TTC549 (cell line): ENCODE measurements around the gene C1QTNF12.

Experiments used
- FAIRE-seq: peaks from 2 replicates; lab custom pipeline; 2012; peaks lifted over from hg19 to GRCh38; lab: Jason Lieb, UNC

The C1QTNF12 gene

DNA sequence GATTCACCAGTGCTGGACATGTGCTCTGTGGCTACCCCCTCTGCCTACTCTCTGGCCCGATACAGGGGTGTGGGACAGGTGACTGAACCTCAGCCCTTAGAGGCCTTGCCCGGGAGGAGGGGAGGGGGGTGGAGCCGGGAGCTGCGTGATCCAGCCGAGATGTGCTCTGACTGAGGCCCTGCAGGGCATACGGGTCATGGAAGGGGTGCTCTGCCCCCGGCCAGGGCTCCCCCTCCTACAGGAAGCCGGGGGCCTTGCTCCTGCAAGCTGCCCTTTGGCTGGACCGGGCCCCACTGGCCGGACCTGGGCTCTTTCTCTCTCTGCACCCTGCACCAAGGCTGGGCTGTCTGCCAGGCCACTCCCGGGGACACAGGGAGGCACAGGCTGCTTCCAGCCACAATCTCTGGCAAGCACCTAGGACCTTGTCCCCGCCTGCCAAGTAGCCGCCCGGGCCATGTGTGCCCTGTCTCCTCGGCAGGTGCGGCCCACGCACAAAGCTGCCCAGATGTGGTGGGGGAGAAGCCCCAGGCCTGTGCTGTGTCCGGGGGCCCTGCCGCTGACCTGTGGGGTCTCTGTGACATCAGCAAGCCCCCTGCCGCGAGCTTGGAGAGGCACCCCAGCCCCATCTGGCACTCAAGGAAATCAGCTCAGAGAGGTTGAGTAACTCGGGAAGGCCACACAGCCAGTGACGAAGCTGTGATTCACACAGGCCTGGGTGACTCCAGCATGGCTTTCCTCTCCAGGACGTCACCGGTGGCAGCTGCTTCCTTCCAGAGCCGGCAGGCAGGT lies 35.2 kb upstream of the C1QTNF12 start:
- no peak for FAIRE-seq

DNA sequence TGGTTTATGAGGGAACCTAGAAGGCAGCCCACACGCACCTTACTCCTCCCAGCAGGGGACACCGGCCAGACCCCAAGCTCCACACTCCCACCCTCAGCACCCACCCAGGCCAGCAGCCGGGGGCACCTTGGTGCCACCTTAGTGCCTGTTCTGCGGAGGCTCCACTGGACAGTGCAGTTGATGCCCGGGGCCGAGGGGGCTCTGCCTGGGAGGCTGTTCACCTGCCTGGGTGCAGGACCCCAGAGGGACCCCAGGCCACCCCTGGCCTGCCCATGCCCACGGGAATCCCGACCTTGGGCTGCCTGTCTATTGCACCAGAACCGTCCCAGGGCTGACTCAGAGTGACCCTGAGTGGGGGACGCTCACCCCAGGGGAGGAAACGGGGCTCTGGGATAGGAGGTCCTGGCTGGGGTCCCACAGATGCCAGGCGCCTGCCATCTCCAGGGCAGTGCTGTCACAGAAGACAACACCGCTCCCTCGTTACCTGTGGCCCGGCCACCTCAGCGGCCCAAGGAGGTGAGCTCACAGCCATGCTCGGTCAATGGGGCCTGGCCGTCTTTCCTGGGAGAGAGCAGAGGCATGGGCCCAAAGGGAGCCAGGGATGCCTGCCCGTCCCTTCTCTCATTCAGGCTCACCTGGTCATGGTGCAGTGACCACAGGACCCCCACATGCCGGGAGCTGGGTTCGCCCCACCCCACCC lies 34.4 kb upstream of the C1QTNF12 start:
- FAIRE-seq, result no peak

DNA sequence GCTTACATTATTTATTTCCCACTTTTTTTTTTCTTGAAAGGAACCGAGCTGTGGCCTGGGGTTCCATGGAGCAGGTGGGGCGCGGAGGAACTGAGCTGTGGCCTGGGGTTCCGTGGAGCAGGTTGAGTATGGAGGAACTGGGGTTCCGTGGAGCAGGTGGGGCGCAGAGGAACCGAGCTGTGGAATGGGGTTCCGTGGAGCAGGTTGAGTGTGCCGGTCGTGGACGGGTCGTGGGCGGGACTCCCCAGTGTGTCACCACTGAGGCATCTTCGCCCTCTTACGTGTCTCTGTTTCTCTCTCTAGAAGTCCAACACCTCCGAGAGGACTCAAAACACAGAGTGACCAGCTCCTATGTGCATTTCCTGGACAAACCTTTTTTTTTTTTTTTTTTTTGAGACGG lies 32.5 kb upstream of the C1QTNF12 start:
- FAIRE-seq, result no peak

DNA sequence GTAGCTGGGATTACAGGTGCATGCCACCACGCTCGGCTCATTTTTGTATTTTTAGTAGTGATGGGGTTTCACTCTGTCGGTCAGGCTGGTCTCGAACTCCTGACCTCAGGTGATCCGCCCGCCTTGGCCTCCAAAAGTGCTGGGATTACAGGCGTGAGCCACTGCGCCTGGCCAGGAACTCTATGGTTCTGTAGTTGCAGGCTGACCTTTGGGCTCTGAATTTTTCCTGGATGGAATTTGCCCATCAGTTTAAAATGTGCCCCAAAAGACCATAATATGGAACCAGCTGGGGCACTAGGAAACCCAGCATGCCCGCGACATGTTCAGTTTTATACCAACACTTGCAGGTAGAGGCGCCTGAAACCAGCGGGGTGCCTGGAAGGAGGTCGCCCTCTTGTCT lies 32.1 kb upstream of the C1QTNF12 start:
- no peak for FAIRE-seq

DNA sequence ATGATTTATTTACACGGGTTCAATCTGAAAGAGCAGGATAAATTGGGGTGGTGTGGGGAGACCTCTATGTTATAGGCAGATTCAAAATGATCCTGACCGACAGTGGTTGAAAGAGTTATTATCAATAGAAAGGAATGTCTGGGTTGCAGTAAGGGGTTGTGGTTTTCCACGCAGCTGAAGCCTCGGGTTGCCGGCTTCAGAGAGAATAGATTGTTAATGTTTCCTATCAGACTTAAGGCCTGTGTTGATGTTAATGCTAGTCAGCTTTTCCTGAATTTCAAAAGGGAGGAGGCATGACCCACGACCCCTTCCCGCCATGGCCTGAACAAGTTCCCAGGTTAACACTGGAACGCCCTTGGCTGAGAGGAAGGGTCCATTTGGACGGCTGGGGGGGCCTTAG lies 29.3 kb upstream of the C1QTNF12 start:
- no peak for FAIRE-seq

DNA sequence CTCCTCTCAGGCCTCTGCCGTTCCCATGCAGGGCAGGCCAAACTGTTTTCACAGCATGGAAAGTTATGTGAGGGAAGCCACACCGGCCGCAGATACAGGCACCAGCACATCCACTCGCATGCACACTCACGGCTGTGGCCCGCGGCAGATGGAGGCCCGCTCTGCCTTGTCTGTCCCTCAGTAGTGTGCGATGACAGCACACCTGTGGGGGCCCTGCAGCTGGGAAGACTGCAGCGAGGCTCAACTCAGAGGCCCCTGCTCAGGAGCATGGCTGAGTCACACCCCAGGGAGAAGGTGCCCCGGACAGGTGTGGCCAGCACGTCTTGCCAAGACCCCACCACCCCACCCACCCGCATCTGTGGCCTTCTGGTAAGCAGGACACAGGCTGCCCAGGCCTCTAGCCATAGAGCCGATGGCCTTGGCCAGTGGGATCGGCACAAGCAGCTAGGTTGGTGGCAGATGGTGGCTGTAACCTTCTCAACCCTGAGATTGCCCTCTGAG lies 28.5 kb upstream of the C1QTNF12 start:
- FAIRE-seq, result no peak

DNA sequence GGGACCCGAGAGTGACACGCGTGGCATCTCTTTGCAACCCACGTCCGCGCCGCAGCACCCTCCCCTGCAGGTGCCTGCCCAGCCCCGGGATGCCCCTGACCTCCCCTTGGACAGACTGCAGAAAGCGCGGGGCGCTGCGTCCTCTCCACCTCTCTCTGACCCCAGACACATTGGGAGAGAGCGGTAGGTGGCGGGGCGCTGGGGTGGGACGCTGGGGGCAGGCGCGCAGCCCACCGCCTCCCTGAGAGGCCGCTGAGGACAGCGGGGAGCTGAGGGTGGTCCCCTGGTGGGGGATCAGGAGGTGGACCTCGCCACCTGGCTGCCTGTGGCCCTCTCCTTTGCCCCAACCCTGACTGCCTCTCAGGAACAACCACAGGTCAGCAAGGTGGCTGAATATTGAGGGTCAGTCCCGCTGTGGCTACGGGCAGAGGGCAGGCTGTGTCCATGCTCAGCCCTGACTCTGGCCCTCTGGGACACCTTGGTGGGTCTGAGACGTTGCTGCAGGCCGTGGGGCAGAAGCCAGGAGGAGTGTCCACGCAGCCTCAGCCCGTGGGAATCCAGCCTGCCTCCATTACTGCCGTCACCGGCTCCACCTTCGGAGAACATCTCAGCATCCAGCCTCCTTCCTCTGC lies 27.9 kb upstream of the C1QTNF12 start:
- no peak for FAIRE-seq

DNA sequence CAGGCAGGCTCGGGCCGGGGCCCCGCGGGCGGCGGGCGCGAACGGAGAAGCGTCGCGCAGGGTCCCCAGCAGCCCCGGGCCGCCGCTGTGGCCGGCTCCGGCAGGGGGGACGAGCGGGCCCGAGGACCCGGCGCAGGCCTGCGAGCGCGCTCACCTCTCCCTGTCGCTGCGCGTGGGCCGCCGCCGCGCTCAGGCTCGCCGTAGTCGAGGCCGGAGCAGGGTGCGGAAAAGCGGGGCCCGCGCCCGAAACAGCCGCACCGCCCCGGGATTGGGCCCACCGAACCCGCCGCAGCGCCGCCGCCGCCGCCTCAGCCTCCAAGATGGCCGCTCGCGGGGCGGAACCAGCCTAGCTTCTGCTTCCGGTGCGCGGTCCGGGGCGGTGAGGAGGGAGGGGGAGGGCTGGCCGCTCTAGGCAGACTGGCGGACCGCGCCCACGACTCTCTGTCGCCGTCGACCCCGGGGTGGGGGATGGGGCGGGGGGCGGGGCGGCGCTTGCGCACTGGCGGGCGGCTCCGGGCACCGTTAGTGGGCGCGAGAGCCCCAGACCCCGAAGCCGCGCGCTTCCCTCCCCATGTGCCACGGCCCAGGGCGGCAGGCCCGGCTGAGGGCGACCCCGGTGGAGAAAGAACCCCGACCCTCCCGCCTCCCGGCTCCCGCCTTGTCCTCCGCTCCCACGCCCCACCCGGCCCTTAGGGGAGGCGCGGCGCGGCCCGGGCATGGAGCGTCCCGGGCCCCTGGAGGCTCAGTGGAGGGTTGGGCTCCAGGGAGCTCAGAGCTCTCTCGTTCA lies 27.2 kb upstream of the C1QTNF12 start, which contains the start of gene UBE2J2:
Gene UBE2J2 (minus strand): TSS at position 343 of the 787 bp plus-strand sequence. CDS start 5,862 bp downstream, outside the sequence.
- no peak for FAIRE-seq

DNA sequence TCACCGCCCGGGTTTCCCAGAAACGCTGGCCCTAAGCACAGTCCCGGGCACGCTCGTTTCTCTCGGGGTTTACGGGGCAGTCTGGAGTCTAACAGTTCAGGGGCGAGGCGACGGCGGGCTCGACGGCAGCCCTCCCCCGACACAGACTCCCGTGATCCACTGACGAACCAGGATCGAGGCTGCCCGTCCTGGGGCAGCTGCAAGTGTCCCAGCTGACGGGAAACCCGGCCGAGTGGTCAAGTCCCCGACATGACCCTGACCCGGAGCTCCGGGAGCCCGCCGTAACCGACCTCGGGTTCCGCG lies 26.6 kb upstream of the C1QTNF12 start:
- FAIRE-seq, result no peak

DNA sequence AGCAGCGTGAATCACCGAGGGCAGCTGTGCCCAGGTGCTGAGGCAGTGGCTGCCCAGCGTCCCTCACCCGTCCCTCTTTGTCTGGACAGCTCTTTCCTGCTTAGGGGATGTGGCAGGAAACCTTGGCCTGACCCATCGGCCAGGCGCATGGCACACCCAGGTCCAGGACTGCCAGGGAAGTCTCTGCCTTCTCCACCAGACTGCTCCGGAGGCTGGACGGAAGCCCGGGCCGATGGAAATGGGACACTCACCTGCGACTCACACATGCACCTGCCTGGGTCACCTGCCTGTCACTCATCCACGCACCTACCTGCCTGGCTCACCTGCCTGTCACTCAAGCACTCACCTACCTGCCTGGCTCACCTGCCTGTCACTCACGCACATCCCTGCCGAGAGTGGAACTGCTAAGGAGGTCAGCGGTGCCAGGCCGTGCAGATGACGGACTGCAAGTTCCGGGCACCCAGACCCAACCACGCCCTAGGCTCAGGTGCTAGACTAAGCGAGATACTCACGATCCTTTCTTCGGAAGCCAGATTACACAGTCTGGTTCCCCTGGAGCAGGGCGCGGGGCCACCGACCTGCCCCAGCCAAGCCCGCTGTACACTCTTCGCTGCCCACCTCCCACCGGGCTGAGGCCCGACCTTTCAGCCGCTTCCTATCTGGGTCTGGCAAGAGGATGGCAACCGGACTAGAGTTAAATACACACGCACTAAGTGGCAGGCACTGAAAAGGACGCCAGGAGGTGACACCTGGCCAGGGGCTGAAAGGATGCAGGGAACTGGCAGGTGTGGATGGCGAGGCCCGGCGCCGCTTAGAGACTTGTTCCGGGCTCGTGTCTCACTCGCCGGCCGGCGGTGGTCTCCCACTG lies 26.1 kb upstream of the C1QTNF12 start:
- no peak for FAIRE-seq

DNA sequence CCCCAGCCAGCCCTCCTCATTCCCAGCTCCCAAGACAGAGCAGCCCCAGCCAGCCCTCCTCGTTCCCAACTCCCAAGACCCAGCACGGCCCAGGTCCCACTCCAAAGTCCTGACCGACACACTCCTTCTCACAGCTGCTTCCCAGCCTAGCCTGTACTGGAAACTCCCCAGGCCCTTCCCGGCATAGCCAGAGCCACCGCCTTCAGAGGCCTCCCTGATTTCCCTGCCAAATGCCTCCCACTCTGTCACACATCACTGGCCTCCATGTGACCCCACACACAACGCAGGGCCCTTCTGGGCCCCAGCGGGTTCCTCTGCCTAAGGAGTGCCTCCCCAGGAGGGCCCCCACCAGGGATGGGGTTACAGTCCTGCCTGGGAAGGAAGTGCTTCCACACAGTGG lies 24.3 kb upstream of the C1QTNF12 start:
- no peak for FAIRE-seq

DNA sequence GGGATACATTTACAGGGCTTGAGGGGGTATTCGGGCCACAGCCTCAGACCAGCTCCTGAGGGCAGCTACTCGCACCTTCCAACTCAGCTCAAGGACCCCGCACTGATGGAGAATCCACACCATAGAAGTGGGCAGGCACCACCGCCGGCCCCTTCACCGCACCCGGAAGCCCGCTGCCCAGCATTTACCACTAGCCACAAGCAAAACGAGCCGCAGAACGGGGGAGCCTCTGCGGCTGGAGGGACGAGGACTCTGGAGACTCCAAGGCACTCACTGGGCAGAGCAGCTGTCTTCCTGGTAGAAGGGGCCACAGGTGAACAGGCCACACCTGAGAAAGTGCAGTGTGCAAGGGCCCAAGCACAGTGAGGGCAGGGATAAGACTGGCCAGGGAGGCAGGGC lies 21.8 kb upstream of the C1QTNF12 start:
- no peak for FAIRE-seq

DNA sequence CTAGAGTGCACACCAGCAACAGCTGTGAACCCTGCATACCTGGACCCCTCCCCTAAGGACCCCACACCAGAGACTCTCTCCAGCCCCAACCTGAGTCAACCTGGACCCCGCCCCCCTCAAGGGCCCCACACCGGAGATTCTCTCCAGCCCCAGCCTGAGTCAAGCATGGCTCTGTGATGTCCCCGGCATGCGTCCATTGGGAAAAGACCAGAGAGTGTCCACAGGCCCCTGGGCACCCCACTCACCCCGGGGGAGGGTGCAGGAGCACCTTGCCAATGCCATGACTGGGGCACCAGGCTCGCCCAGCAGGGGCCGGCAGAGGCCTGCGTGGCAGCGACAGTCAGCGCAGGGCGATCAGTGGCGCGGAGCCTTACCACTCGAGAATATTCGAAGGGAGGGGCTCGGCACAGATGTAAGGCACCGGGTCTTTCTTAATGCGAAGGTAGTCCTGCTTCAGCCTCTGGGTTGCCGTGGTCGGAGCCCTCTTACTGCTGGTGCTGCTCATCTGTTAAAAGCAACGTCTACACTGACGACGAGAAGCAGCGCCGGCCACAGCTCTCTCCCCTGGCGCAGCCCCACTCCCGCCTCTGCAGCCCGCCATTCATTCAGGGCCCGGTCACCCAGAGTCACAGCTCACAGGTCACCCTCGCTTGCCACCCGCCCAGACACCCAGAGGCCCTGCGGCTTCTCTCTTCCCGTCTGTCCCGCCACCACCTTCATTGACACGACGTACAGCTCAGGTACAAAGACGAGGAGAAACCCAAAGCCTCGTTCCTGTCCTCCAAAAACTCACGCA lies 21.2 kb upstream of the C1QTNF12 start:
- FAIRE-seq, result no peak

DNA sequence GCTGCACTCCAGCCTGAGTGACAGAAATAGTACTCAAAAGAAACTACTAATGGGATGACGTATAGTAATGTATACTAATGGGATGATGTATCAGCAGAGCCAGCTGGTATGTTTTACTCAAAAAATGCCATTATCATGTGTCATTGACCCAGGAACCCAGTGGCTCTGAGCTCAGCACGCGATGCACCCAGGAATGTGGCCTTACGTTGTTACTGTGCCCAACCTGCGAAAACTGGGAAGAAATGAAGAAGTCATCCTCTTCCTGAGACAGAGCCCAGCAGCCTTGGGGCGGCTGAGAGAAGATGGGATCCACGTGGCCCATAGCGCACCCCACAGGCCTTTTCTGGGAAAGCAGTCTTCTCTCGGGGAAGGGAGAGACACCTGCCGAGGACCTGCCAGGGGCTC lies 18.3 kb upstream of the C1QTNF12 start:
- FAIRE-seq, result no peak

DNA sequence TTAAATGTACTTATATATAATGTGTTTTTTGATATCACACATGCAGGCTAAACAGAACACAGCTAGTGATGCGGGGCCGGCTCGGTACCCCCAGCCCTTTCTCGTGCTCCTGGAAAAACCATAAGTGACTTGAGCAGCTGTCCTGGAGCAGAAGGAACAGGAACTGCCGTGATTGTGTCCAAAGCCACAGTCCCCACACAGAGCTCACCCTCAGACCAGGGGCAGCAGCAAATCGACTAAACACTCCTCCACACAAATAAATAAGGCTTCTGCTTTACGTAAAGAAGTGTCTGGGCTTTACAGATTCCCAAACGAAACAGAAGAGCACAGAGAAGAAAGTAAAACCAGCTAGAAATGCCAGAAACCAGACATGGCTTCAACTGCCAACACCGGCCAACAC lies 17.5 kb upstream of the C1QTNF12 start:
- FAIRE-seq, result no peak

DNA sequence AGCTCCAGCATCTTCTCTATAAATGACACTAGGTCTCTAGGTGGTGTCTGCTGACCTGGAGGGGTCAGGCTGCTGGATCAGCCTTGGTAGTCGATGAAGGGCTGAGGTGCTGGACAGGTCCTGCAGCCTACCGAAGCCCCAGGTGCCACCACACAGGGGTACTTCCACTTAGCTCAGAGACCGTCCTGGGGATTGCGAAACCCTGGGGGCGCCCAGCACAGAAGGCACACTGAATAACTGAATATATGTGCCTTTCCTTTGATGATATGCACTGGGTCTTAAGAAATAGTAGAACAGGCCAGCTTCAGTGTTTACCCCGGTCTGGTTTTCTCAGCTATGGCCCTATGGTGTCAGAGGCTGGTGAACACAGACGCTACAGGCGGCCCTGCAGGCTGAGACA lies 16.2 kb upstream of the C1QTNF12 start:
- no peak for FAIRE-seq

DNA sequence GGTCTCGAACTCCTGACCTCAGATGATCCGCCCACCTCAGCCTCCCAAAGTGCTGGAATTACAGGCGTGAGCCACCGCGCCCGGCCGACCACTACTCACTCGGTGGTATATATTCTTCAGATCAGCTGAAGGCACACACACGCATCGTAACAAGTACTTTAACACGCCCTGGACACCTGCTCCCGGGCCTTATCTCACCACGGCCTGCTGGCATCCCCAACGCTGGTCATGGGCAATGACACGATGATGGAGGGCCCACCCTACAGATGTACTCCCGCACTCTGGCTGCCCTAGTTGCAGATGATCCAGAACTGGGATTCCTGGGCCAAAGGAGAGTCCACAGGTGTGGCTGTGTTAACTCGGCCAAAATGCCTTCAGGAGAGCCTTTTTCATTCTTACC lies 15.5 kb upstream of the C1QTNF12 start:
- no peak for FAIRE-seq

DNA sequence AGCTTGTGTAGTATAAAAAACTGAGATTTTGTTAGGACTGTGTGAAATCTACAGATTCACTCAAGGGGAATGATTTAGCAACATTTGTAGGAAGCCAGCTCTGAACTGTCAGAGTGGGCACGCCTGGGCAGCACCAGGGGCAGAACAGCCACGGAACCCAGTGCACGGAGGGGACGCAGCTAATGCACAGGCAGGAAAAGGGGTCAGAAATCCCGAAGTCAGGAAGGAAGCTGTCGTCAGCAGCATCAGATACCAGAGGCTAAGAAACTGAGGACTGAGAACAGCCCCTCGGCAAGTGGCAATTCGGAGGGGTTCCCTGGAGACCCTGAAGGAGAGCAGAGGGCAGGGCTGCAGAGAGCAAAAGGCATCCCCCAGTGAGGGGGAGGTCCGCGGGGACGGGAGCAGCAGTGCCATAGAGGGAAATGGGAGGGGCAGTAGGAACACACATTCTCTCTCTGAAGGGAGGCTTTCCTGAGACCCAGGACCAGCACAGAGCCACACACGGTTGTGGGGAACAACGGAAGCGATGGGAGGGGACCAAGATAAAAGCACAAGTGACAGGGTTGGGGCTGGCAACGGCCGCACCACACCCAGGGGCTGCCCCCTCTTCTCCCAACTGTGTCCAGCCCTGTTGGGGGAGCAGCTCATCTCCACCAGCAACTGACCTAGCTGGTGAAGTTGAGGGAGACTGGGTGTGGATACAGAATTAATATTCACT lies 14.5 kb upstream of the C1QTNF12 start:
- no peak for FAIRE-seq

DNA sequence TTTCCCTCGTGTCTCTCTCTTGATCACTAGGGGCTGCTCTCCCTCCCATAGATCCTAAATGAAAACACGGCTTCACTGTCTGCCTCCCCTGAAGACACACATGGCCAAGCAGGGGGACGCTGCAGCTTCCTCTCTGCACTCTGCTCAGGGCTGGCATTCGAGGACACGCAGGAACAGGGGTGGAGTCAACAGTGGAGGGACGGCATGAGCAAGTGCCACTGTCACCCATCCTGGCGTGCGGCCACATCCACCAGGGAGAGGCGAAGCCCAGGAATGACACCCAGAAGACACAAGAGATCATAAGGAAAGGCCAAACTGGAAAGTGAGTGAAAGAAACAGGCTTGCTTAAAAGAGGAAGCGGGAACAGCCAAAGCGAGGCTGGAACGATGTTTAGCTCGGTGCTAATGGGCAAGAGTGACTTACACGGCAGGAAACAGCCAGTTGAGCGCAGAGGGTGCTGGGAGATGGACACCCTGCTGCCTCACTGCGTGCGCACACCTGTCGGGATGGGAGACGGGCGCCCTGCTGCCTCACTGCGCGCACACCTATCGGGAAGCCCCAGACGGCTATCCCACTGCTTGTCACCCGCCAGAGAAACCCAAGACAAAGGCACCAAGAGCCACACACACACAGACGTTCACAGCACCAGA lies 13.6 kb upstream of the C1QTNF12 start:
- FAIRE-seq, result no peak

DNA sequence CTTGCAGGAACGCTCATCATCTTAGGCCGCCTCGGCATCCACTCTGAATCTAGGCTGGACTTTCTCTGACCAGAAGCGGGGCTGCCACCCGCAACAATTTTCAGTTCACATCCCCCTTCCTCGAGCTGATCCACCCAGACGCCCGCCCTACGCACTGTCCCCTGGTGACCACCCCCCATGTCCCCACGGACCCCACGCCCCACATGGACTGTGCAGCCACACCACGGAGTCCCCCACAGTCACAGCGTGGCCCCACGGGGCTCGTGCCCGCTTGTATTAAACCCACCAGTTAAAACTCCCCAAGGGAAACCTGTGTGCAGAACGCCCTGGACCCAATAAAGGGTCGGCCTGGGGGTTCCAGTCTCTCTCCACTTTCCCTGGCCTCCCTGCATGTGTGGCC lies 13.0 kb upstream of the C1QTNF12 start:
- no peak for FAIRE-seq
